GM12801 (cell line): ENCODE data around the gene TEX2.

ENCODE experiments used
- CTCF ChIP-seq: IDR thresholded peaks from one replicate; pipeline ENCODE4 v1.5.1; 2011; ENCODE audit warnings: control low read depth; ENCODE audit not compliant: insufficient read length; ENCODE audit errors: extremely low read depth

Gene TEX2

GRCh38 chr17:64110379-64111152, 152.5 kb downstream of the TEX2 start:
- no peak for TF ChIP-seq CTCF

- no peak for TF ChIP-seq CTCF
Observed at GRCh38 chr17:64109400-64109799, 153.7 kb downstream of the TEX2 start.

- TF ChIP-seq CTCF: no peak
Observed at GRCh38 chr17:64107500-64108236, 155.4 kb downstream of the TEX2 start.

GRCh38 chr17:64106918-64107317, 156.1 kb downstream of the TEX2 start:
- TF ChIP-seq CTCF: no peak

GRCh38 chr17:64103391-64104364, 159.4 kb downstream of the TEX2 start:
- TF ChIP-seq CTCF: no peak

GRCh38 chr17:64102627-64103390, 160.3 kb downstream of the TEX2 start:
- TF ChIP-seq CTCF: no peak
